DOHH2 (cell line): ENCODE data around the gene FMNL1.

ENCODE experiments used
- H3F3A ChIP-seq: fragments of 200-600 bp; sonication (generic), shearing (Covaris generic); 2 replicates; pipeline ENCODE4 v1.6.0; 2016; ENCODE audit warnings: antibody characterized with exemption, mild to moderate bottlenecking; ENCODE audit not compliant: control insufficient read depth, insufficient read depth
- H3K27ac ChIP-seq: fragments of 200-600 bp; sonication (generic); 2 replicates; pipeline ENCODE4 v1.5.1; 2014; ENCODE audit warnings: low read depth, mild to moderate bottlenecking, low read length, moderate library complexity
- H3K27me3 ChIP-seq: fragments of 200-600 bp; sonication (generic); 2 replicates; pipeline ENCODE4 v1.6.1; 2014; ENCODE audit warnings: mild to moderate bottlenecking, low read length, mixed read lengths; ENCODE audit not compliant: control insufficient read depth
- H3K36me3 ChIP-seq: fragments of 200-600 bp; sonication (generic); 2 replicates; pipeline ENCODE4 v1.6.1; 2014; ENCODE audit warnings: mild to moderate bottlenecking, low read length, moderate library complexity, mixed read lengths; ENCODE audit not compliant: control insufficient read depth
- H3K4me1 ChIP-seq: fragments of 200-600 bp; sonication (generic); 2 replicates; pipeline ENCODE4 v1.6.1; 2014; ENCODE audit warnings: mild to moderate bottlenecking, low read length, mixed read lengths; ENCODE audit not compliant: control insufficient read depth
- H3K4me2 ChIP-seq: fragments of 200-600 bp; sonication (generic); 2 replicates; pipeline ENCODE4 v1.6.0; 2014; ENCODE audit warnings: mild to moderate bottlenecking, low read length, moderate library complexity
- H3K4me3 ChIP-seq: fragments of 200-600 bp; sonication (generic); 2 replicates; pipeline ENCODE4 v1.5.1; 2014; ENCODE audit warnings: mild to moderate bottlenecking, low read length, mixed read lengths
- H3K79me2 ChIP-seq: fragments of 200-600 bp; sonication (generic); 2 replicates; pipeline ENCODE4 v1.6.1; 2014; ENCODE audit warnings: mild to moderate bottlenecking, low read length, mixed read lengths; ENCODE audit not compliant: control insufficient read depth
- H3K9me2 ChIP-seq: fragments of 200-600 bp; sonication (generic); replicated peaks from 2 replicates; pipeline ENCODE4 v1.6.1; 2014; ENCODE audit warnings: mild to moderate bottlenecking, low read length, mixed read lengths; ENCODE audit not compliant: control insufficient read depth
- H3K9me3 ChIP-seq: fragments of 200-600 bp; sonication (generic); 2 replicates; pipeline ENCODE4 v1.6.1; 2014; ENCODE audit warnings: antibody characterized with exemption, low read length, mixed read lengths; ENCODE audit not compliant: control insufficient read depth, insufficient read depth
- H4K20me1 ChIP-seq: fragments of 200-600 bp; sonication (generic); 2 replicates; pipeline ENCODE4 v1.6.0; 2014; ENCODE audit warnings: low read depth, mild to moderate bottlenecking, antibody characterized with exemption, low read length, moderate library complexity; ENCODE audit not compliant: control insufficient read depth, insufficient read depth
- CTCF ChIP-seq: fragments of 200-600 bp; sonication (generic); IDR thresholded peaks from one replicate; pipeline ENCODE4 v1.5.1; 2014; ENCODE audit warnings: antibody characterized with exemption, mild to moderate bottlenecking, low read depth, low read length; ENCODE audit not compliant: poor library complexity, severe bottlenecking
- EZH2phosphoT487 ChIP-seq: fragments of 200-600 bp; sonication (generic); IDR thresholded peaks from 2 replicates; pipeline ENCODE4 v1.6.1; 2017; ENCODE audit warnings: borderline replicate concordance, mild to moderate bottlenecking, antibody characterized with exemption, low read length, moderate library complexity, mixed read lengths

FMNL1 gene

GRCh38 chr17:45195424-45195823 is 26.3 kb upstream of the FMNL1 start:
- Histone ChIP-seq H3K4me1 (peaks cover 31% of the 10 kb centered on the region), H3K36me3 (no peaks in the 10 kb centered on the region)

GRCh38 chr17:45197108-45197507 is 24.6 kb upstream of the FMNL1 start:
- Histone ChIP-seq H3K79me2 (no peaks in the 10 kb centered on the region), H3K36me3 (no peaks in the 10 kb centered on the region), H4K20me1 (no peaks in the 10 kb centered on the region), H3F3A (no peaks in the 10 kb centered on the region), H3K27me3 (peaks cover 10% of the 10 kb centered on the region), H3K4me3 (no peak overlapping the region), H3K4me1 (peaks cover 18% of the 10 kb centered on the region), H3K27ac (no peak overlapping the region), H3K9me2 (no peaks in the 10 kb centered on the region), H3K4me2 (no peak overlapping the region), H3K9me3 (no peaks in the 10 kb centered on the region)
- TF ChIP-seq CTCF: no peak
- no peak for TF ChIP-seq EZH2phosphoT487

More at GRCh38 chr17:45195424-45195823, 26.3 kb upstream of the FMNL1 start:
- Histone ChIP-seq H3F3A (peaks cover 8% of the 10 kb centered on the region), H3K9me2 (no peaks in the 10 kb centered on the region), H3K9me3 (no peaks in the 10 kb centered on the region), H4K20me1 (0 out of 2 replicates have a peak, but pooled peaks cover 1% of the 10 kb centered on the region), H3K4me2 (no peak overlapping the region), H3K27me3 (peaks cover 13% of the 10 kb centered on the region), H3K27ac (no peak overlapping the region), H3K79me2 (no peaks in the 10 kb centered on the region), H3K4me3 (no peak overlapping the region)
- no peak for TF ChIP-seq CTCF
- no peak for TF ChIP-seq EZH2phosphoT487

DNA sequence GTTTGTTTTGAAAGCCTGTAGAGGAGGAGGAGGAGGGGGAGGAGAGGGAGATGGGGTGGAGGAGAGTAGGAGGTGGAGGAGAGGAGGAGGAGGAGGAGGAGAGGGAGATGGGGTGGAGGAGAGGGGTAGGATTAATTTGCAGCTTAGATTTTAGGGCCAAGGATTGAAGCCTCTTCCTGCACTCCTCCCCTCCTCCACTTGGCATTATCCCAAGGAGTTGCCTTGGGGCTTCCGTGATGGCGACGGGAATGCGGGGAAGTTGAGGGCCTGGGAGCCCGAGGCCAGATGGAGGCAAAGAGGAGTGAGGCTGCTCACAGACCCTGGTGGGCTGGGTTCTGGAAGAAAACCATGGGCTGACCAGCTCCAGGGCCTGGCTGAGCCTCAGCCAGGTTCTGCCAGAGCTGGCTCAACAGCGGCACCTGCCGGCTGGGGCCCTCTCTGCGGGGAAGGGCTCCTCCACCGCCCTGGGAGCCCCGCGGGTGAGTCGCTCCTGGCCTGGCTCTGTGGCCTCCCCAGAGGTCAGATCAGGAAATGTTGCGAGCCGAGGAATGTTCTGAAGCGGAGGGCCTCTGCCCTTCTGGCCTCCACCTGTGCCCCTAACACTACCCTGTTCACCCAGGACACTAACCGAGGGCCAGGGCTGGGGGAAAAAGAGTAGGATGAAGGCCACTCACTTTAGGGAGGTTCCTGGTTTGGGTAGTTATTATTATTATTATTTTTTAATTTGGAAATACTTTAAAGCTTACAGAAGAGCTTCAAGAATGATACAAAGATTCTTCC is 23.9 kb upstream of the FMNL1 start:
- Histone ChIP-seq H3K9me2 (no peaks in the 10 kb centered on the region), H3K27ac (no peak overlapping the region), H3F3A (no peaks in the 10 kb centered on the region), H3K4me3 (no peak overlapping the region), H3K9me3 (no peaks in the 10 kb centered on the region), H3K36me3 (no peaks in the 10 kb centered on the region), H3K4me2 (no peak overlapping the region), H3K27me3 (peaks cover 8% of the 10 kb centered on the region), H3K79me2 (no peaks in the 10 kb centered on the region), H3K4me1 (peaks cover 18% of the 10 kb centered on the region), H4K20me1 (no peaks in the 10 kb centered on the region)
- TF ChIP-seq CTCF: peak; percentile 98
- TF ChIP-seq EZH2phosphoT487: no peak
